GM18502 (cell line): ENCODE results near the gene ZC3H18.

Experiments used
- ATAC-seq: cut with Tn5 transposase; IDR thresholded peaks from one replicate; pipeline ENCODE4 v1.9.1; 2021; ENCODE audit warnings: mild to moderate bottlenecking; ENCODE audit not compliant: unreplicated experiment, poor library complexity

ZC3H18 gene

GRCh38 chr16:88532434-88533241 lies 37.6 kb upstream of the ZC3H18 start:
- no peak for ATAC-seq

GRCh38 chr16:88533381-88533917 lies 36.8 kb upstream of the ZC3H18 start:
- no peak for ATAC-seq

- peak; percentile 60 for ATAC-seq
Observed at GRCh38 chr16:88533932-88534637, 36.1 kb upstream of the ZC3H18 start.

- ATAC-seq, result peak; percentile 18
Observed at GRCh38 chr16:88534638-88535190, 35.5 kb upstream of the ZC3H18 start.

GRCh38 chr16:88535191-88535856 lies 34.9 kb upstream of the ZC3H18 start:
- ATAC-seq, result no peak

- no peak for ATAC-seq
Observed at GRCh38 chr16:88535857-88536222, 34.4 kb upstream of the ZC3H18 start.

- ATAC-seq, result no peak
Observed at GRCh38 chr16:88536510-88536909, 33.7 kb upstream of the ZC3H18 start.

- no peak for ATAC-seq
Observed at GRCh38 chr16:88536971-88537751, 33.0 kb upstream of the ZC3H18 start.

- ATAC-seq, result no peak
Observed at GRCh38 chr16:88537859-88538258, 32.3 kb upstream of the ZC3H18 start.

- no peak for ATAC-seq
Observed at GRCh38 chr16:88538366-88539060, 31.7 kb upstream of the ZC3H18 start.

- no peak for ATAC-seq
Observed at GRCh38 chr16:88539261-88539651, 30.9 kb upstream of the ZC3H18 start.

- no peak for ATAC-seq
Observed at GRCh38 chr16:88539652-88540345, 30.4 kb upstream of the ZC3H18 start.

- ATAC-seq, result no peak
Observed at GRCh38 chr16:88540346-88540977, 29.7 kb upstream of the ZC3H18 start.

- ATAC-seq, result no peak
Observed at GRCh38 chr16:88541831-88542616, 28.2 kb upstream of the ZC3H18 start.

GRCh38 chr16:88543230-88543813 lies 26.9 kb upstream of the ZC3H18 start:
- ATAC-seq, result no peak

GRCh38 chr16:88545781-88546180 lies 24.4 kb upstream of the ZC3H18 start:
- ATAC-seq, result no peak
